ENCODE results near the gene PEDS1. TPM values are rescaled to one million over a fixed set of nuclear protein-coding genes. Genes with fewer than 3 reads are reported as not detected.

PEDS1 gene
- polyA plus RNA-seq, 1 donor from 2014 or later = 10.0 TPM

DNA sequence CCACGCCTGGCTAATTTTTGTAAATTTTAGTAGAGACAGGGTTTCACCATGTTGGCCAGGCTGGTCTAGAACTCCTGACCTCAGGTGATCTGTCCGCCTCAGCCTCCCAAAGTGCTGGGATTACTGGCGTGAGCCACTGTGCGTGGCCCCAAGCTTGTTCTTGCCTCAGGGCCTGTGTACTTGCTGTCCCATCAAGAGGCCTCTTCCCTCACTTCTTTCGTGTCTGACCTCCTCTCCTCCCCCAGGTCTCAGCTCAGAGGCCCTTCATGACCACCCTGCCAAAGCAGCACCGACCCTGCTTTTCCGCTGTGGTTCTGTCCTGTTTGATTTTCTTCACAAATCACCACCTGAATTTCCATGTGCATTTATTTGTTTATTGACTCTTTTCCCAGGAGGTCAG, 30.1 kb downstream of the PEDS1 start:
- TF ChIP-seq EZH2 (IDR thresholded peaks at IDR 0.05; ENCODE audit: borderline replicate concordance, insufficient read depth, low read length, poor library complexity, severe bottlenecking) (no peak), SMC3 (conservative IDR thresholded peaks at IDR 0.05; ENCODE audit: poor library complexity) (no peak), MXI1 (conservative IDR thresholded peaks at IDR 0.05; ENCODE audit: poor library complexity, severe bottlenecking) (no peak), EP300 (conservative IDR thresholded peaks at IDR 0.05; ENCODE audit: poor library complexity, severe bottlenecking) (no peak), TAF1 (IDR thresholded peaks at IDR 0.05; ENCODE audit: low read depth) (no peak), POLR2AphosphoS5 (IDR thresholded peaks at IDR 0.05) (no peak), RAD21 (conservative IDR thresholded peaks at IDR 0.05) (no peak)
- TF ChIP-seq, protein P1, sequence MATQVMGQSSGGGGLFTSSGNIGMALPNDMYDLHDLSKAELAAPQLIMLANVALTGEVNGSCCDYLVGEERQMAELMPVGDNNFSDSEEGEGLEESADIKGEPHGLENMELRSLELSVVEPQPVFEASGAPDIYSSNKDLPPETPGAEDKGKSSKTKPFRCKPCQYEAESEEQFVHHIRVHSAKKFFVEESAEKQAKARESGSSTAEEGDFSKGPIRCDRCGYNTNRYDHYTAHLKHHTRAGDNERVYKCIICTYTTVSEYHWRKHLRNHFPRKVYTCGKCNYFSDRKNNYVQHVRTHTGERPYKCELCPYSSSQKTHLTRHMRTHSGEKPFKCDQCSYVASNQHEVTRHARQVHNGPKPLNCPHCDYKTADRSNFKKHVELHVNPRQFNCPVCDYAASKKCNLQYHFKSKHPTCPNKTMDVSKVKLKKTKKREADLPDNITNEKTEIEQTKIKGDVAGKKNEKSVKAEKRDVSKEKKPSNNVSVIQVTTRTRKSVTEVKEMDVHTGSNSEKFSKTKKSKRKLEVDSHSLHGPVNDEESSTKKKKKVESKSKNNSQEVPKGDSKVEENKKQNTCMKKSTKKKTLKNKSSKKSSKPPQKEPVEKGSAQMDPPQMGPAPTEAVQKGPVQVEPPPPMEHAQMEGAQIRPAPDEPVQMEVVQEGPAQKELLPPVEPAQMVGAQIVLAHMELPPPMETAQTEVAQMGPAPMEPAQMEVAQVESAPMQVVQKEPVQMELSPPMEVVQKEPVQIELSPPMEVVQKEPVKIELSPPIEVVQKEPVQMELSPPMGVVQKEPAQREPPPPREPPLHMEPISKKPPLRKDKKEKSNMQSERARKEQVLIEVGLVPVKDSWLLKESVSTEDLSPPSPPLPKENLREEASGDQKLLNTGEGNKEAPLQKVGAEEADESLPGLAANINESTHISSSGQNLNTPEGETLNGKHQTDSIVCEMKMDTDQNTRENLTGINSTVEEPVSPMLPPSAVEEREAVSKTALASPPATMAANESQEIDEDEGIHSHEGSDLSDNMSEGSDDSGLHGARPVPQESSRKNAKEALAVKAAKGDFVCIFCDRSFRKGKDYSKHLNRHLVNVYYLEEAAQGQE (IDR thresholded peaks at IDR 0.05; ENCODE audit: borderline replicate concordance) = no peak
- H2AFZ ChIP-seq (ENCODE audit: low read depth, low read length) = no peak overlapping the region
- peaks cover 4% of the 10 kb centered on the region for H3K36me3 ChIP-seq (ENCODE audit: insufficient read depth, low read length)
- no peak overlapping the region for H3K4me2 ChIP-seq (ENCODE audit: low read length)
- H3K9me3 ChIP-seq (ENCODE audit: low read length) = no peaks in the 10 kb centered on the region
- no peak overlapping the region for H3K27ac ChIP-seq (ENCODE audit: low read length)
- no peaks in the 10 kb centered on the region for H4K20me1 ChIP-seq (ENCODE audit: insufficient read depth)
- H3K9me2 ChIP-seq (ENCODE audit: insufficient read depth, low read length) = no peaks in the 10 kb centered on the region
- no peak overlapping the region for H3K9ac ChIP-seq (ENCODE audit: low read length)
- H3K79me2 ChIP-seq (replicated peaks; ENCODE audit: insufficient read depth, low read length) = no peaks in the 10 kb centered on the region
- no peak overlapping the region for H3K4me3 ChIP-seq (ENCODE audit: low read length)
- H3K27me3 ChIP-seq (ENCODE audit: insufficient read depth, low read depth, low read length) = no peaks in the 10 kb centered on the region
- H3F3A ChIP-seq (ENCODE audit: insufficient read depth, low read length, poor library complexity, severe bottlenecking) = no peaks in the 10 kb centered on the region

- H3K9me3 ChIP-seq (ENCODE audit: low read length) = no peaks in the 10 kb centered on the region
- no peak overlapping the region for H3K9ac ChIP-seq (ENCODE audit: low read length)
These were observed 30.8 kb downstream of the PEDS1 start for GRCh38 chr20:50122763-50123162.

More at GRCh38 chr20:50122763-50123162, 30.8 kb downstream of the PEDS1 start:
- no peak overlapping the region for H3K4me3 ChIP-seq (ENCODE audit: low read length)
- no peak overlapping the region for H3K27ac ChIP-seq (ENCODE audit: low read length)
- H3K4me2 ChIP-seq (ENCODE audit: low read length) = no peak overlapping the region
- H3K9me2 ChIP-seq (ENCODE audit: insufficient read depth, low read length) = no peaks in the 10 kb centered on the region
- no peak overlapping the region for H2AFZ ChIP-seq (ENCODE audit: low read depth, low read length)
- H3F3A ChIP-seq (ENCODE audit: insufficient read depth, low read length, poor library complexity, severe bottlenecking) = no peaks in the 10 kb centered on the region
- no peaks in the 10 kb centered on the region for H3K27me3 ChIP-seq (ENCODE audit: insufficient read depth, low read depth, low read length)
- TF ChIP-seq RAD21 (conservative IDR thresholded peaks at IDR 0.05) (no peak), SMC3 (conservative IDR thresholded peaks at IDR 0.05; ENCODE audit: poor library complexity) (no peak), EP300 (conservative IDR thresholded peaks at IDR 0.05; ENCODE audit: poor library complexity, severe bottlenecking) (no peak), POLR2AphosphoS5 (IDR thresholded peaks at IDR 0.05) (no peak), EZH2 (IDR thresholded peaks at IDR 0.05; ENCODE audit: borderline replicate concordance, insufficient read depth, low read length, poor library complexity, severe bottlenecking) (no peak), MXI1 (conservative IDR thresholded peaks at IDR 0.05; ENCODE audit: poor library complexity, severe bottlenecking) (no peak), TAF1 (IDR thresholded peaks at IDR 0.05; ENCODE audit: low read depth) (no peak)
- TF ChIP-seq, protein P1 (IDR thresholded peaks at IDR 0.05; ENCODE audit: borderline replicate concordance) = no peak
- TF ChIP-seq, protein P2, sequence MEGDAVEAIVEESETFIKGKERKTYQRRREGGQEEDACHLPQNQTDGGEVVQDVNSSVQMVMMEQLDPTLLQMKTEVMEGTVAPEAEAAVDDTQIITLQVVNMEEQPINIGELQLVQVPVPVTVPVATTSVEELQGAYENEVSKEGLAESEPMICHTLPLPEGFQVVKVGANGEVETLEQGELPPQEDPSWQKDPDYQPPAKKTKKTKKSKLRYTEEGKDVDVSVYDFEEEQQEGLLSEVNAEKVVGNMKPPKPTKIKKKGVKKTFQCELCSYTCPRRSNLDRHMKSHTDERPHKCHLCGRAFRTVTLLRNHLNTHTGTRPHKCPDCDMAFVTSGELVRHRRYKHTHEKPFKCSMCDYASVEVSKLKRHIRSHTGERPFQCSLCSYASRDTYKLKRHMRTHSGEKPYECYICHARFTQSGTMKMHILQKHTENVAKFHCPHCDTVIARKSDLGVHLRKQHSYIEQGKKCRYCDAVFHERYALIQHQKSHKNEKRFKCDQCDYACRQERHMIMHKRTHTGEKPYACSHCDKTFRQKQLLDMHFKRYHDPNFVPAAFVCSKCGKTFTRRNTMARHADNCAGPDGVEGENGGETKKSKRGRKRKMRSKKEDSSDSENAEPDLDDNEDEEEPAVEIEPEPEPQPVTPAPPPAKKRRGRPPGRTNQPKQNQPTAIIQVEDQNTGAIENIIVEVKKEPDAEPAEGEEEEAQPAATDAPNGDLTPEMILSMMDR (IDR thresholded peaks at IDR 0.05; ENCODE audit: poor library complexity, severe bottlenecking) = no peak
- H3K36me3 ChIP-seq (ENCODE audit: insufficient read depth, low read length) = peaks cover 4% of the 10 kb centered on the region
- H4K20me1 ChIP-seq (ENCODE audit: insufficient read depth) = no peaks in the 10 kb centered on the region
- no peaks in the 10 kb centered on the region for H3K79me2 ChIP-seq (replicated peaks; ENCODE audit: insufficient read depth, low read length)
